ENCODE data around the gene SCN1B.
"Not testable (repeated sequence)": the region's sequence is repeated elsewhere in the genome, so short reads cannot be mapped to it uniquely, and the experiment has no call there.

The SCN1B gene

DNA sequence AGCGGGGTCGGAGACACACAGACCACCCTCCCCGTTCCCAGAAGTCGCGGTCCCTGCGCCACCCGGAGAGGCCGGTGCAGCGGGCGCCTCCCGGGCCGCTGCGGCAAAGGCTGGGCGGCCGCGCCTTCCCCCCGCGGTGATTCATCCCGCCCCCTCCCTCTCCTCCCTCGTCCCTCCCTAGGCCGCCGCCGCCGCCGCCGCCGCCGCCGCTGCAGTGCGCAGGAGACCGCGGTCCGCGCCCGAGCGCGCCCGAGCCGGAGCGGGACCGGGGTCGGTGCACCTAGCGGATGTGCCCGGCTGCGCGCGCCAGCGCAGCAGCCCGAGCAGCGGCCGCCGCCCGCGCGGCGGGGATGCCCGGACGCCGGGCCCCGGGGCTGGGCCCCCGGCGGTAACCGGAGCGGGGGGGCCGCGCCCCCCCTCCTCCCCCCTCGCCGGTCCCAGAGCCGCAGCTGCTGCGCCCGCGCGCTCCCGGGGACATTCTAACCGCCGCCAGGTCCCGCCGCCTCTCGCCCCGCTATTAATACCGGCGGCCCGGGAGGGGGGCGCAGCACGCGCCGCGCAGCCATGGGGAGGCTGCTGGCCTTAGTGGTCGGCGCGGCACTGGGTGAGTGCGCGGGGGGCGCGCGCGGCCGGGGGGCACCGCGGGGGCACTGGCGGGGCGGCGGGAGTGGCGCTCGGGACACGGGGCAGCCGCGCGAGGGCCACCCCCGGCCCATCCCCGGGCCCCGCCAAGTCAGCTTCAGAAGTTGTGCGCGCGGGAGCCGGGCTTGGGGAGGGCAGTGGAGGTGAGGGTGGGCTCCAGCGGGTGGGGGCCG lies at the start of gene SCN1B:
TSS of gene SCN1B (plus strand) at position 214 of the 815 bp plus-strand sequence. CDS start at position 565, 351 bp downstream.
- no peak for DNase-seq (ENCODE audit: low spot score)

GRCh38 chr19:34982275-34982674 lies 48.0 kb upstream of the SCN1B start:
- DNase-seq (ENCODE audit: low spot score) = no peak

GRCh38 chr19:34983786-34984185 lies 46.5 kb upstream of the SCN1B start:
- no peak for DNase-seq (ENCODE audit: low spot score)

DNA sequence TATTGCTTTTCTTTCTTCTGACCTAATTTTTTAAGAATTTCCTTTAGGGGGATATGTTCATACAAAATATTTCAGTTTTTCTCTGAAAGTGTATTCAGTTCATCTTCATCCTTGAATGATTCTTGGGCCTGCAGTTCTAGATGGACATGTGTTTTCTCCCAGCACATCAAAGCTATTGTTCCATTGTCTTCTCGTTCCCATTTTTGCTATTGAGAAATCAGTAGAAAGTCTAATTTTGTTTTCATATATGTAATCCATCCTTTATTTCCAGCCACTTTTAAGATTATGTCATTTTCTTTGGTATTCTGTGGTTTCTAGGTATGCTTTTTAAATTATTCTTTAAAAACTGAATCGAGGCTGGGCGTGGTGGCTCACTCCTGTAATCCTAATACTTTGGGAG lies 46.0 kb upstream of the SCN1B start:
- no peak for DNase-seq (ENCODE audit: low spot score)

DNA sequence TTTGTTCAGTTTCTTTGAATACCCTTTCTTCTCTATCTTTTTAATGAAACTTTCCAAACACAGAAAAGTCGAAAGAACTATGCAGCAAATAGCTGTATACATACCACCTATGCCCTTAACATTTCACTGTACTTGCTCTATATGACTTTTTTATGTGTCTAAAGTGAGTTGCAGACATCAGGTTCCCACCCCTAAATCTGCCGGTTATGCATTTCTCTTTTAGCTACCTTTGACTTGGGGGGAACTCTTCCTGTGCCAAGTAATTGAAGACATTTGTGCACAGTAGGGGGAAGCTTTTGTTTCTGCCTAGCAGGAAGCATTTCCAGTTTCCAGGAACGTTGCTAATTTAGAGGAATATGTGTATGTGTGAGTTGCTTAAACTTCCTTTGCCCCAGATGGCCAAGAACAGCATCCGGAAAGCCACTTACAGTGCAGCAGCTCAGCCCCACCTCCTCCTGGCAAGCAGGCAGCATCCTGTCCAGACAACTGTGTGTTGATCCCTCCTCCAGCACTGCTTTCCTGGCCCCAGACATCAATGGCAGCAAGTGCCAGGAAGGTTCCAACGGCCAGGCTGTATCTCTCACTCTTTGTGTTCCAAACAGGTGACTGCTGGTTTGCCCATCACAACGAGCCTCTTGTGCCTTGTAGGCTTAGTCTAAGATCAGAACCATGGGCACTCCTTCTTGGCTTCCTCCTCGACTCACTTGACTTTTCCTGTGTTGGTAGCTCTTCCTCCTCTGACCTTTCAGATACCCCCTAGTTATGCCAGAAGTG lies 44.8 kb upstream of the SCN1B start:
- DNase-seq (ENCODE audit: low spot score) = no peak

DNA sequence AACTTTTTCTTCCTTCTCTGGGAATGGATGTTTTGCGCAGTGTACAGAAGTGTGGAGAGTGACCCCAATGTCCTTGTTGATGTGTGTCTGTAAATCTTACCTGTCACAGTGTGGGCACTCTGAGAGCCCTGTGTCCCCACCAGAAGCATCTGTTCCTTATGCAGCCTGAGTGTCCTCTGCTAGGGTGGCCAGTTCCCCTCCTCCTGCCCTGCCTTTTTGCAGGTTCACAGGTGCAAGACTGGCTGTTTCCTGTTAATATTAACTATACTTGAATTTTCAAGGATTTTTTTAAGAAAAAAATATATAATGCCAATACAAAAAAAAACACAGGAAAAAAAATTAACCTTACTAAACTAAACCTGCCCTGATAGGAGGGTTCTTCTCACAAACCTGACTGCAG lies 42.2 kb upstream of the SCN1B start:
- no peak for DNase-seq (ENCODE audit: low spot score)

DNA sequence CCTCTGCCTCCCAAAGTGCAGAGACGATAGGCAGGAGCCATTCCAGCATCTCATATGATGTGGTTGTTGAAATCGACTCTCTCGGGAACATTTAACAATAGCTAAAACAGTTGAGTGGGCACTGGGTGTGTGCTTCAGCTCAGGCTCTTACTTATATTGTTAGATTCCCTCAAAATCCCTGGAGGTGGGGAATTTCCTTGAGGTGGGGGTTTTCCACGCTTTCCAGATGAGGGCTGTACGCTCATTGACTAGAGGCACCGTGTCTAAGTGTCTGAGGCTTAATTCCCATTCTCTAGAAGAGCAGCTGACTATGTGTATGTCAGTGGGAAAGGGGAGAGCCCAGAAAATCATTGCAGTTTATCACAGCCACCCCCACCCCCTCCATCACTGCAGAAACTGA lies 41.0 kb upstream of the SCN1B start:
- no peak for DNase-seq (ENCODE audit: low spot score)

DNA sequence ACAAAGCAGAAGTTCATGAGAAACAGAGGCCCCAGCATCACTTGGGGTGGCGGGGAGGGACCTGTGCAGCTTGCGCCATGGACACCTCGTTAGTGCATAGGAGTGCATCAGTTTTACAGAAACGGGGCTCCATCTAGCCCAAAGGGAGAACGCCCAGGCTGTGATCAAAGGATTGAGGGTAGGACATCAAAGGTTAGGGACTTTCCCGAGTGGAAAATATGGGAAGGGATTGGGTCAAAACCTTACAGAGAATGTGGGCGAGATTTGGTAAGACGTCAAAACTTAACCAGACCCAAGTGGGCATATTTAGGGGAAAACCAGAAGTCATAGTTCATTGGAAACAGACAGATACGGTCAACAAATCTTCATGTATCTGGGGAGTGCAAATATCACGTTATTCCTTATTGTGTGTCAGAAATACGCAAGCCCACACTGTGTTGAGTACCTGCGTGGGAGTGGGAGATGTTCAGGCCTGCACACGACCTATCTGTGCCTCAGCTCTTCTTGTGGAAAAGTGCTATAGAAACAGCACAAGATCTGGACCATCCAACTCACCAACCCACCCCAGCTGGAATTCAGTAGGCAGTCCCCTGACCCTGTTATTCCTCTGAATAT lies 39.6 kb upstream of the SCN1B start:
- DNase-seq (ENCODE audit: low spot score) = no peak

GRCh38 chr19:34991542-34992333 lies 38.5 kb upstream of the SCN1B start:
- DNase-seq (ENCODE audit: low spot score) = no peak

- not testable (repeated sequence) for DNase-seq (ENCODE audit: low spot score)
Observed at GRCh38 chr19:34992582-34992981, 37.7 kb upstream of the SCN1B start.

- no peak for DNase-seq (ENCODE audit: low spot score)
Observed at GRCh38 chr19:34994286-34994642, 36.0 kb upstream of the SCN1B start.

GRCh38 chr19:34994643-34995541 lies 35.4 kb upstream of the SCN1B start:
- DNase-seq (ENCODE audit: low spot score) = no peak

- no peak for DNase-seq (ENCODE audit: low spot score)
Observed at GRCh38 chr19:34995551-34995950, 34.7 kb upstream of the SCN1B start.

DNA sequence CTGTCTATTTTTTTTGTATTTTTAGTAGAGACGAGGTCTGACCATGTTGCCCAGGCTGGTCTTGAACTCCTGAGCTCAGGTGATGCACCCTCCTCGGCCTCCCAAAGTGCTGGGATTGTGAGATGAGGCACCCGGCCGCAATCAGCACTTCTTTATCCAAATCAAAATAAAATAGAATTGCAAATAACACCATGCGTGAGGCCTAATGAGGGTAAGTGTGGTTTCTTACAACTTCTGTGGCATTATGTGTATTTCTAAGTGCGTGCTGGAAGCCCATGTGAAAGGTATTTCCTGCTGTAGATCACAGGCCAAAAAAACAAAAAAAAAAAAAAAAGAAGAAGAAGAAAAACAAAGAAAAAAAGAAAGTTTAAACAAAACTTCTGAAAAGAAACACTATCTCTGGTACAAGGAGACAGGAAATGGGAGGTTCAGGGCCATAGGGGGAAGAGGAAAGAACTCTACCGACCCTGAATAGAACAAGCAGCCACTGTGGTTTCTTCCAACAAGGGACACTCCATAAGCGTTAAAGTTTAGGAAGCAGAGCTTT lies 33.1 kb upstream of the SCN1B start:
- DNase-seq (ENCODE audit: low spot score) = no peak

DNA sequence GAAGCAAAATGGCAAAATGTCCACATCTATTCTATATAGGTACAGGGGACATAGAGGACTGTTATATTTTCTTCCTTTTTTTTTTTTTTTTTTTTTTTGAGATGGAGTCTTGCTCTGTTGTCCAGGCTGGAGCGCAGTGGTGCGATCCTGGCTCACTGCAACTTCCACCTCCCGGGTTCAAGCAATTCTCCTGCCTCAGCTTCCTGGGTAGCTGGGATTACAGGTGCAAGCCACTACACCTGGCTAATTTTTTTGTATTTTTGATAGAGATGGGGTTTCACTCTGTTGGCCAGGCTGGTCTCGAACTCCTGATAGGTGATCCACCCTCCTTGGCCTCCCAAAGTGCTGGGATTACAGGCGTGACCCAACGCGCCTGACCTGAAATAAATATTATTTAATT lies 32.0 kb upstream of the SCN1B start:
- DNase-seq (ENCODE audit: low spot score) = not testable (repeated sequence)

- DNase-seq (ENCODE audit: low spot score) = no peak
Observed at GRCh38 chr19:34998777-34999497, 31.3 kb upstream of the SCN1B start.

- DNase-seq (ENCODE audit: low spot score) = peak; percentile 2
Observed at GRCh38 chr19:34999498-35000337, 30.6 kb upstream of the SCN1B start, which contains the start of gene GRAMD1A. GRAMD1A (plus strand) TSS chr19:35000323; CDS start chr19:35000479, 156 bp downstream.

DNA sequence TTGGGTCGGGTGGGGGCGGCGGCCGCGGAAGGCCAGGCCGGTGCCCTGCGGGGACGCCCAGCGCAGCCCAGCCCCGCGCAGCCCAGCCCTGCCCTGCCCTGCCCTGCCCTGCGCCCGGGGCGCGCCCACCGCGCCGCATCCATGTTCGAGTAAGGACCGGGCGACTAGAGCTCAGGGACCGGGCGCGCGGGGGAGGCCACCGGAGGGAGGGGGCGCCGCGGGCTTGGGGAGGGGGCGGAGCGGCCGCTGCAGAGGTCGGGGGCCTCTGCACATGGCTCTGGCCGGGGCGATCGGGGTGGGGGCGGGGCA lies 30.0 kb upstream of the SCN1B start:
- DNase-seq (ENCODE audit: low spot score) = no peak
